H1 (cell line): ENCODE results near the gene DTD1. TPM values are rescaled to one million over a fixed set of nuclear protein-coding genes. Genes with fewer than 3 reads are reported as not detected.

Source experiments
- CTCF ChIA-PET: fragments of 300-600 bp; sonication (Branson Sonifier 250); formaldehyde crosslinking; loops from one replicate; lab custom pipeline; 2021; ENCODE audit not compliant: partially characterized antibody; lab: Charles Lee
- POLR2A ChIA-PET: fragments of 300-600 bp; sonication (Branson Sonifier 250); formaldehyde crosslinking; loops from one replicate; lab custom pipeline; 2021; ENCODE audit warnings: inconsistent platforms; ENCODE audit not compliant: partially characterized antibody; lab: Charles Lee
- DNase-seq, 2 experiments: peaks; one replicate each; pipeline versions ENCODE4 v3.0.0 to v3.0.0-alpha.2; 2010 to 2022; ENCODE audit warnings: low spot score in 2 of 2, low read depth in 1 of 2, mixed read lengths in 1 of 2
- FAIRE-seq: peaks from 2 replicates; lab custom pipeline; 2011; peaks lifted over from hg19 to GRCh38; lab: Jason Lieb, UNC
- H2AFZ ChIP-seq: 2 replicates; pipeline ENCODE4 v1.8.1; 2012; ENCODE audit warnings: low read length, inconsistent platforms
- H2AK5ac ChIP-seq: 2 replicates; pipeline ENCODE4 v1.6.1; 2013; ENCODE audit warnings: low read depth, low read length
- H2BK120ac ChIP-seq: replicated peaks from 2 replicates; pipeline ENCODE3; 2013; ENCODE audit warnings: low read depth, low read length, inconsistent platforms
- H2BK12ac ChIP-seq: 2 replicates; pipeline ENCODE4 v1.6.1; 2013; ENCODE audit warnings: low read depth, low read length
- H2BK15ac ChIP-seq: 2 replicates; pipeline ENCODE4 v1.6.1; 2013; ENCODE audit warnings: low read length
- H2BK20ac ChIP-seq: 2 replicates; pipeline ENCODE4 v1.6.1; 2013; ENCODE audit warnings: low read length
- H2BK5ac ChIP-seq: 2 replicates; pipeline ENCODE4 v1.6.1; 2013; ENCODE audit warnings: low read depth, low read length
- H3K14ac ChIP-seq: 2 replicates; pipeline ENCODE4 v1.6.1; 2013; ENCODE audit warnings: inconsistent platforms; ENCODE audit not compliant: insufficient read length
- H3K18ac ChIP-seq: 2 replicates; pipeline ENCODE4 v1.6.1; 2013; ENCODE audit warnings: low read length; ENCODE audit errors: extremely low read depth
- H3K23ac ChIP-seq: 2 replicates; pipeline ENCODE4 v1.6.1; 2013; ENCODE audit warnings: inconsistent platforms; ENCODE audit not compliant: insufficient read length
- H3K23me2 ChIP-seq: 2 replicates; pipeline ENCODE4 v1.6.1; 2013; ENCODE audit warnings: low read depth, low read length
- H3K27ac ChIP-seq: 2 replicates; pipeline ENCODE4 v1.6.1; 2011; ENCODE audit warnings: low read depth, low read length, inconsistent platforms
- H3K27me3 ChIP-seq, 4 experiments: replicated peaks in 1 of 4; 1 replicate in 1 of 4; 2 replicates in 3 of 4; pipeline versions ENCODE4 v1.6.1 to v1.8.1; 2011 to 2013; ENCODE audit warnings: low read length in 3 of 4, mild to moderate bottlenecking in 3 of 4, inconsistent platforms in 2 of 4, mixed read lengths in 2 of 4, moderate library complexity in 1 of 4; ENCODE audit not compliant: control insufficient read depth in 3 of 4, insufficient read depth in 3 of 4; ENCODE audit errors: extremely low read depth in 1 of 4
- H3K36me3 ChIP-seq, 4 experiments: 2 replicates each; pipeline versions ENCODE4 v1.6.1 to v1.8.1; 2011 to 2013; ENCODE audit warnings: mild to moderate bottlenecking in 4 of 4, low read length in 3 of 4, moderate library complexity in 2 of 4, control low read depth in 1 of 4, inconsistent platforms in 1 of 4; ENCODE audit not compliant: insufficient read depth in 4 of 4, control insufficient read depth in 2 of 4
- H3K4ac ChIP-seq: replicated peaks from 2 replicates; pipeline ENCODE3; 2013; ENCODE audit warnings: low read length, low read depth, mixed read lengths, inconsistent platforms; ENCODE audit not compliant: insufficient read length
- H3K4me1 ChIP-seq, 4 experiments: replicated peaks in 1 of 4; 1 replicate in 1 of 4; 2 replicates in 3 of 4; pipeline versions ENCODE4 v1.6.1 to v1.8.1; 2011 to 2013; ENCODE audit warnings: low read length in 3 of 4, inconsistent platforms in 2 of 4, mixed read lengths in 1 of 4; ENCODE audit not compliant: insufficient read depth in 4 of 4, control insufficient read depth in 3 of 4
- H3K4me2 ChIP-seq, 2 experiments: 2 replicates each; pipeline versions ENCODE4 v1.6.1 to v1.8.1; 2011 to 2013; ENCODE audit warnings: low read depth in 2 of 2, low read length in 2 of 2, control low read depth in 1 of 2, inconsistent platforms in 1 of 2, mild to moderate bottlenecking in 1 of 2; ENCODE audit not compliant: insufficient read depth in 1 of 2
- H3K4me3 ChIP-seq, 4 experiments: fragments of 200-600, 300-600 bp in 1 of 4; sonication (generic), shearing (Covaris generic), sonication (Bioruptor Twin) in 1 of 4; 2 replicates each; pipeline versions ENCODE4 v1.5.1 to v1.8.1; 2011 to 2016; ENCODE audit warnings: low read length in 4 of 4, low read depth in 3 of 4, control low read depth in 2 of 4, inconsistent platforms in 2 of 4, mild to moderate bottlenecking in 2 of 4, mixed read lengths in 1 of 4, moderate library complexity in 1 of 4; ENCODE audit not compliant: insufficient read depth in 2 of 4; ENCODE audit errors: extremely low read depth in 1 of 4
- H3K56ac ChIP-seq: replicated peaks from 2 replicates; pipeline ENCODE3; 2013; ENCODE audit warnings: low read depth, mild to moderate bottlenecking, mixed read lengths, low read length, inconsistent platforms; ENCODE audit not compliant: insufficient read length
- H3K79me1 ChIP-seq: 2 replicates; pipeline ENCODE4 v1.6.1; 2013; ENCODE audit warnings: low read depth, low read length, control low read depth
- H3K79me2 ChIP-seq, 2 experiments: 2 replicates each; pipeline versions ENCODE4 v1.6.1 to v1.8.1; 2012 to 2013; ENCODE audit warnings: low read length in 2 of 2, mild to moderate bottlenecking in 2 of 2, inconsistent platforms in 1 of 2; ENCODE audit not compliant: insufficient read depth in 2 of 2, control insufficient read depth in 1 of 2
- H3K9ac ChIP-seq, 4 experiments: replicated peaks in 1 of 4; 1 replicate in 1 of 4; 2 replicates in 3 of 4; pipeline versions ENCODE4 v1.6.1 to v1.8.1; 2011 to 2013; ENCODE audit warnings: low read depth in 3 of 4, low read length in 3 of 4, control low read depth in 2 of 4, mild to moderate bottlenecking in 2 of 4, moderate library complexity in 2 of 4, inconsistent platforms in 1 of 4; ENCODE audit errors: extremely low read depth in 1 of 4
- H3K9me3 ChIP-seq, 2 experiments: 2 replicates each; pipeline versions ENCODE4 v1.6.1 to v1.8.1; 2012 to 2013; ENCODE audit warnings: mild to moderate bottlenecking in 2 of 2, moderate library complexity in 2 of 2, control low read depth in 1 of 2, inconsistent platforms in 1 of 2, low read depth in 1 of 2, low read length in 1 of 2, mixed read lengths in 1 of 2; ENCODE audit not compliant: insufficient read depth in 2 of 2
- H4K20me1 ChIP-seq, 2 experiments: replicated peaks in 1 of 2; 2 replicates each; pipeline versions ENCODE3 to v1.8.1; 2011 to 2013; ENCODE audit warnings: inconsistent platforms in 2 of 2, low read length in 2 of 2, mild to moderate bottlenecking in 1 of 2; ENCODE audit not compliant: insufficient read depth in 2 of 2, control insufficient read depth in 1 of 2
- H4K5ac ChIP-seq: 2 replicates; pipeline ENCODE4 v1.6.1; 2013; ENCODE audit warnings: low read length, low read depth, mixed read lengths, inconsistent platforms; ENCODE audit not compliant: insufficient read length
- H4K8ac ChIP-seq: 2 replicates; pipeline ENCODE4 v1.8.0; 2013; ENCODE audit warnings: mild to moderate bottlenecking, moderate library complexity, low read length, inconsistent platforms; ENCODE audit not compliant: insufficient read depth; ENCODE audit errors: extremely low read depth
- H4K91ac ChIP-seq: replicated peaks from 2 replicates; pipeline ENCODE3; 2013; ENCODE audit warnings: low read length, mixed read lengths, inconsistent platforms; ENCODE audit not compliant: insufficient read length
- ATF3 ChIP-seq: IDR thresholded peaks from 2 replicates; pipeline ENCODE4 v1.6.1; 2011; ENCODE audit warnings: low read depth, mild to moderate bottlenecking, low read length; ENCODE audit not compliant: insufficient read depth
- EP300 ChIP-seq, 2 experiments: IDR thresholded peaks; 1 replicate in 1 of 2; 2 replicates in 1 of 2; pipeline ENCODE4 v1.6.1; 2011 to 2012; ENCODE audit warnings: low read depth in 2 of 2, low read length in 2 of 2, mild to moderate bottlenecking in 2 of 2, borderline replicate concordance in 1 of 2, inconsistent platforms in 1 of 2, moderate library complexity in 1 of 2
- PHF8 ChIP-seq: fragments of 200-600 bp; sonication (generic); conservative IDR thresholded peaks from 2 replicates; pipeline ENCODE4 v1.7.1; 2012; ENCODE audit warnings: low read depth, mild to moderate bottlenecking, inconsistent platforms, low read length, moderate library complexity
- TAF1 ChIP-seq: IDR thresholded peaks from 2 replicates; pipeline ENCODE4 v1.6.1; 2011; ENCODE audit warnings: mild to moderate bottlenecking, low read depth, low read length
- WGBS, 2 experiments: shearing (Covaris generic) in 1 of 2; methylation state at CpG; one replicate each; pipeline versions ENCODE4 v1.1.6 to v1.1.7; 2013 to 2015; ENCODE audit warnings: low lambda C conversion rate in 2 of 2, mixed read lengths in 2 of 2, inconsistent platforms in 1 of 2, low coverage in 1 of 2, missing lambda C conversion rate in 1 of 2; ENCODE audit not compliant: insufficient replicate concordance in 2 of 2, insufficient coverage in 1 of 2, insufficient read length in 1 of 2; ENCODE audit errors: extremely low coverage in 1 of 2, missing lambda C conversion rate in 1 of 2; 5-methylcytosine and 5-hydroxymethylcytosine counted together
- polyA plus RNA-seq, 7 experiments: library from polyadenylated mRNA; depleted of rRNA in 3 of 7; stranded (reverse) in 5 of 7; unstranded in 2 of 7; fragments of >200 nt in 5 of 7; fragments of 200-250 nt in 2 of 7; gene quantifications; 1 replicate in 5 of 7; 2 replicates in 1 of 7; 4 replicates in 1 of 7; pipeline versions ENCODE4 v1.2.1 to v1.2.3, GENCODE V29; 2011 to 2013; ENCODE audit warnings: missing spikeins in 2 of 7, mixed read lengths in 2 of 7
- total RNA-seq: library from RNA; stranded (reverse); fragmentation: NEBNext Ultra II Directional; extraction: Animal tissue kit (Norgen Biotek cat#: 25700); gene quantifications from 2 replicates; pipeline ENCODE4 v1.2.1, GENCODE V29; 2021

DTD1 gene
- total and polyA plus RNA-seq, 2 of the 8 experiments (the other 6 are each of a cell fraction or from before 2014, with no cell fraction given): 49.7 to 66.6 TPM

- H2BK5ac ChIP-seq: no peak overlapping the region
- H3K4me3 ChIP-seq: no peak overlapping the region
- H3K79me1 ChIP-seq: peaks cover 3% of the 10 kb centered on the region; the same call in 1 of the 2 replicates
- H3K56ac ChIP-seq: no peak overlapping the region
- 93% methylated on average over 3 of the region's 3 CpGs; no CpG with 5 or more reads in 1 of the 2 experiments for WGBS, 2 experiments
- no peak overlapping the region for H4K8ac ChIP-seq
- H2BK20ac ChIP-seq: no peak overlapping the region
- DNase-seq (no peak), FAIRE-seq (no peak)
- H3K79me2 ChIP-seq: no peaks in the 10 kb centered on the region
- H4K5ac ChIP-seq: no peak overlapping the region
- no peak overlapping the region for H3K4me2 ChIP-seq
- peaks cover 0 to 3% of the 10 kb centered on the region in 2 experiments for H4K20me1 ChIP-seq
- H3K36me3 ChIP-seq: peaks cover 0 to 3% (median 0%) of the 10 kb centered on the region in 4 experiments; a peak in 1 of 8 replicates
- H2BK12ac ChIP-seq: no peak overlapping the region
- H3K14ac ChIP-seq: no peak overlapping the region
- ChIA-PET CTCF (no interaction called here), POLR2A (no interaction called here)
- no peak overlapping the region for H2AK5ac ChIP-seq
- no peak overlapping the region for H4K91ac ChIP-seq
- H3K4me1 ChIP-seq: peaks cover 0 to 5% (median 1%) of the 10 kb centered on the region in 4 experiments; a peak in 3 of 7 replicates
- no peaks in the 10 kb centered on the region for H3K27me3 ChIP-seq
- H3K18ac ChIP-seq: no peak overlapping the region
- no peak overlapping the region for H3K23ac ChIP-seq
- no peak overlapping the region for H2BK15ac ChIP-seq
- H3K9ac ChIP-seq: no peak overlapping the region
- H3K27ac ChIP-seq: no peak overlapping the region
- H3K4ac ChIP-seq: no peak overlapping the region
- H3K9me3 ChIP-seq: no peaks in the 10 kb centered on the region
- H3K23me2 ChIP-seq: no peaks in the 10 kb centered on the region
- TF ChIP-seq PHF8 (no peak), TAF1 (no peak), ATF3 (no peak), EP300 (IDR thresholded peaks at IDR 0.05; ENCODE audit: borderline replicate concordance in 1 of 2, low read depth in 2 of 2, low read length in 2 of 2) (no peak)
- H2AFZ ChIP-seq: no peak overlapping the region
- H2BK120ac ChIP-seq: no peak overlapping the region
These were observed 136.2 kb downstream of the DTD1 start for GRCh38 chr20:18724077-18724476.
